GM21619 (cell line): ENCODE results near the gene ERF.
A peak's percentile ranks its signal among the peaks of the same experiment; 100 is the strongest.

ENCODE experiments used
- ATAC-seq: cut with Tn5 transposase; IDR thresholded peaks from one replicate; pipeline ENCODE4 v1.9.1; 2021; ENCODE audit not compliant: unreplicated experiment

The ERF gene

DNA sequence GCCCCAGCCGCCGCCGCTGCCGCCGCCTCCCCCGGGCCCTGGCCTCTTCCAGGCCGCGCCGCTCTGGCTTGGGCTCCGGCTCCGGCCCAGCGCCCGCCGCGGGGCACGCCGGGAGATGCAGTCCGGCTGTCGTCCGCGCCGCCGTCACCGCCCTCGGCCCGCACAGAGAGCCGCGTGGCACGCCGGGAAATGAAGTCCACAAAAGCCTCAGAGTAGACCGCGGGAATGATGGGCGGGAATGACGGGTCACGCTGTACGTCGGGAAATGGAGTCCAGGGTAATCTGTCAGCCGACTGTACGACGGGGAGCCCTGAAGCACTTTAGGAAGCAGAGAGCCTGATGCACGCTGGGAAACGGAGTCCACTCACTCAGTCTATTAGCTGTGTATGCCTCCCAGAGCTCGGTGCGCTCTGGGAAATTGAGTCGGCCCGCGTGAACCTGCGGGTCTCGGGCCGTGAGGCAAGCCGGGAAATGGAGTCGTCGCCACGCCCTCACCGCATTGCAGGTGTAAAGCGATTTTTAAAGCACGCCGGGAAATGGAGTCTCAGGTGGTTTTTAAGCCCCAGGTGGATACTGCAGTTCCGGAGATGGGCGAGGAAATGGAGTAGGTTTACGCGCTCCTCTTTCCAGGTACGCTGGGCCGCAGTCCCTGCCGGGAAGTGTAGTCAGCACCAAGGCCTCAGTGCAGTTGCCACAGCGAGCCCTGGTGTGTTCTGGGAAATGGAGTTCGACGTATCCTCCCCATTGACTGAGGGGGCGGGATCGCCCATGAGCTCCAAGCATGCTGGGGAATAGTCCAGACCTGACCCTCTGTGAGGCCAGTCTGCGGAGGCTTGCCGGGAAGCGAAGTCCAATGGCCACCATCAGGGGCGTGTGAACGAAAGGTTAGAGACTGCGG is 12.2 kb downstream of the ERF start, which contains the start of gene GSK3A:
Gene GSK3A, minus strand, starts transcription at position 91 of the 898 bp plus-strand sequence. CDS start 137 bp downstream, outside the sequence.
- peak; percentile 54 for ATAC-seq

- ATAC-seq = peak; percentile 2
Measured at GRCh38 chr19:42242069-42242511, 12.8 kb downstream of the ERF start.

DNA sequence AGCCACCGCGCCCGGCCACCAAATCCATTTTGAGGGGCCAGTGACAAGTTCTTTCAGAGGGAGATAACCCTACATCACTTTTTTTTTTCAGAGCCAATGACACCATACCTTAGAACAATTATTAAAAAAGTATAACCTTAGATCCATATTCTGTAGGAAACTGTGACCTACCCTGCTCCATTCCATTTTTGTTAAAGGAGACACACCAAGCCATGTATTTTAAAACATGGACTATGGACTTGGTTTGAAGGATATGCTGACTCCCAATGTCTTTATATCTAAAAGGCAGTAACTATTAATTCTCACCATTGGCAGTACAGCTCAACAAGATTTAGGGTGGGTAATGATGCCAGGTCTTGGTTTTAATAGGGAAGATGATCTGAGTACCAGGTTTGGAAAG is 13.6 kb downstream of the ERF start:
- ATAC-seq = no peak

DNA sequence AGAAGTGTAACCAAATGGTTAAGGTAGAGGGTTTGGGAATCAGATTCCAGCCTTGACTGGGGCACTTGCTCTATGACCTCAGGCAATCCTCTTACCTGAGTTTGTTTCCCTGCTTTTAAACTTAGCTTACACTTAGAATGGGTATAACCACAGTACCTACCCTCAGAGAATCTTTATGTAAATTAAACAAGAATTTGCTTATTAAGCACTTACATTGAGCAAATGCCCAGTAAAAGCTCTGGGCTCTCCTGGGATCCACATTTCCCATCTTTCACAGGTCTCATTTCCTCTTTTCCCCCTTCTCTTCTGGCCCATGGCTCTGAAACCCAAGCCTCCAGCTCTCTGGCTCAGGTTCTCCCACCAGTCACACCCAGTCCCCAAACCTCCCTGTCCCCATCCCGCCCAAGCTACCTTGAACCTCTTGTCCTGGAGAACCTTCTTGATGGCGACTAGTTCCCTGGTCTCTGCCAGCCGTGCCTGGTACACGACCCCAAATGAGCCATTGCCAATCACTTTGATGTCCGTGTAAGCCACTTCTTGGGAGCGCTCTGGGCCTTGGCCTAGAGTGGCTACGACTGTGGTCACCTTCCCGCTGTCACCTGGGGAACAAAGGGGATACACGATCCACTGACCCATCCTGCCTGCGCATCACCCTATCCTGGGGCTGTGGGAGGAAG is 15.2 kb downstream of the ERF start:
- no peak for ATAC-seq

GRCh38 chr19:42235181-42235580 is 19.7 kb downstream of the ERF start:
- no peak for ATAC-seq

GRCh38 chr19:42234364-42234763 is 20.6 kb downstream of the ERF start:
- ATAC-seq = no peak

GRCh38 chr19:42233678-42234292 is 21.1 kb downstream of the ERF start:
- no peak for ATAC-seq

- no peak for ATAC-seq
Measured at GRCh38 chr19:42233106-42233505, 21.8 kb downstream of the ERF start.

- ATAC-seq = no peak
Measured at GRCh38 chr19:42232435-42232834, 22.5 kb downstream of the ERF start.

DNA sequence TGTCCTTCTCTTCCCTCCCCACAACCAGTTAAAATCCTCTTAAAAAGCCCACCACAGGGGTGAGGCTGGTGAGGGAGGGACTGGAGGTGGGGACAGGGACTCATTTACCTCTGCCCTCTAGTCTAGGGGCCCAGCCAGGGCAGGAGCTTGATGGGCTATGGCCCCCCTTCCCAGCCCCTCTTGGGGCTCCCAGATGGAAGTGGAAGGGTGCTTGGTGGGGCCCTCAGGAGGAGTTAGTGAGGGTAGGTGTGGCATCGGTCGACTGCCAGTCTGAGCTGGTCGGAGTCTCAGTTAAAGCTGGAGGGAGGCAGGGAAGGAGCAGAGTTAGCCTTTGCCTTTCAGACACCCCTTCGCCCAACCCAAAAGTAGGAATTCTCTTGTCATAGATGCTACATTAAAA is 24.4 kb downstream of the ERF start:
- no peak for ATAC-seq

GRCh38 chr19:42229855-42230351 is 25.0 kb downstream of the ERF start:
- ATAC-seq = no peak

DNA sequence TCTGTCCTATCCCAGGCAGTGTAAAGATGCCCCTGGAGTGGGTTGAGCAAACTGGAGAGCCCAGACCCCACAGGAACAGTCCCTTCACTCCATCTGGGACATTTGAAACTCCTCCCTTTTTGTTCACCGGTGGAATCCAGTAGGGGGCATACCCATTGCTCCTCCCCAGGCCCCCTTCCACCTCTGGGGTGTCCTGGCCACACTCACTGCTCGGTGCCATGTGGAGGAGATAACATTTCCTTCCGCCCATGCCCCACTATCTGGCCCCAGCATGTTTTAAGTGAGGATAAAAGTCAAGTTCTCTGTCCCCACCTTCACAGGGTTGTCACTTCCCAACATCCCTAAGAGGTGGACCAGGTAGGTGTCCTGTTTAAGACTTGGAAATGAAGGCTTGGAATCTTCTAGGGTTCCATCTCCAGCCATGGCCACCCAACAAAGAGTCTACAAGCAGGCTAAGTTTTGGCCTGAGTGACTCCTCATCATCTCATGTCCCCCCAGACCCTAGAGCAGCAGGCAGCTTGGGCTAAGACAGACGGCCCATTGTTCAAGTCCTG is 25.6 kb downstream of the ERF start:
- no peak for ATAC-seq

- ATAC-seq = no peak
Measured at GRCh38 chr19:42228641-42229040, 26.3 kb downstream of the ERF start.

- no peak for ATAC-seq
Measured at GRCh38 chr19:42226886-42227285, 28.0 kb downstream of the ERF start.

GRCh38 chr19:42225718-42226292 is 29.1 kb downstream of the ERF start:
- ATAC-seq = no peak

DNA sequence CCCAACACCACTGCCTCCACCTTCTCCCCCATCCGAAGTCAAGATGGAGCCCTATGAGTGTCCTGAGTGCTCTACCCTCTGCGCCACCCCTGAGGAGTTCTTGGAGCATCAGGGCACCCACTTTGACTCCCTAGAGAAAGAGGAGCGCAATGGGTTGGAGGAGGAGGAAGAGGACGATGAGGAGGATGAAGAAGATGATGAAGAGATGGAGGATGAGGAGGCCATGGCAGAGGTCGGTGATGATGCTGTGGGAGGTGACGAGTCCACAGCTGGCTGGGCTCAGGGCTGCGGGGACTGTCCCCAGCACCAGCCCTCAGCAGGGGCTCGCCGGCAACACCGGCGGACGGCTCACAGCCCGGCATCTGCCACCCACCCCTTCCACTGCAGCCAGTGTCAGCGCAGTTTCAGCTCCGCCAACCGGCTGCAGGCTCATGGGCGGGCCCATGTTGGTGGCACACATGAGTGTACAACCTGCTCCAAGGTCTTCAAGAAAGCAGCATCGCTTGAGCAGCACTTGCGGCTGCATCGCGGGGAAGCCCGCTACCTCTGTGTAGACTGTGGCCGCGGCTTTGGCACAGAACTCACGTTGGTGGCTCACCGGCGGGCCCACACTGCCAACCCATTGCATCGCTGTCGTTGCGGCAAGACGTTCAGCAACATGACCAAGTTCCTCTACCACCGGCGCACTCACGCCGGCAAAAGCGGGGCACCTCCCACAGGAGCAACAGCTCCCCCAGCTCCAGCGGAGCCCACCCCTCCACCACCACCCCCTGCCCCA is 29.8 kb downstream of the ERF start:
- ATAC-seq = no peak

DNA sequence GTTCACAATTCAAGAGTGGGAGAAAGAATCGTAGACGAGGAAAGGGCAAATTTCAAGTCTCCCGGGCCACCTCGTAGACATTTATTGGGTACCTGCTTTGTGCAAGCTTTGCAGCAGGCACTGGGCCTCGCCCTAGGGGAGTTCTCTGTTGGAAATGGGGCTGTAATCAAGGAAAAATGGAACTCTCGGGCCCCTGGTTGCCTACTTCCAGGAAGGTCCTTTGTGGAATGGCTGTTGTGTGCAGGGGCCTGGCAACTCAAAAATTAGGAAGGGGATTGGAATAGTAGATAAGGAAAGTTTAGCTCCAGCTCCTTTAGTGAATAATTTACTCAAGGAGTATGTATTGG is 34.2 kb downstream of the ERF start:
- no peak for ATAC-seq

DNA sequence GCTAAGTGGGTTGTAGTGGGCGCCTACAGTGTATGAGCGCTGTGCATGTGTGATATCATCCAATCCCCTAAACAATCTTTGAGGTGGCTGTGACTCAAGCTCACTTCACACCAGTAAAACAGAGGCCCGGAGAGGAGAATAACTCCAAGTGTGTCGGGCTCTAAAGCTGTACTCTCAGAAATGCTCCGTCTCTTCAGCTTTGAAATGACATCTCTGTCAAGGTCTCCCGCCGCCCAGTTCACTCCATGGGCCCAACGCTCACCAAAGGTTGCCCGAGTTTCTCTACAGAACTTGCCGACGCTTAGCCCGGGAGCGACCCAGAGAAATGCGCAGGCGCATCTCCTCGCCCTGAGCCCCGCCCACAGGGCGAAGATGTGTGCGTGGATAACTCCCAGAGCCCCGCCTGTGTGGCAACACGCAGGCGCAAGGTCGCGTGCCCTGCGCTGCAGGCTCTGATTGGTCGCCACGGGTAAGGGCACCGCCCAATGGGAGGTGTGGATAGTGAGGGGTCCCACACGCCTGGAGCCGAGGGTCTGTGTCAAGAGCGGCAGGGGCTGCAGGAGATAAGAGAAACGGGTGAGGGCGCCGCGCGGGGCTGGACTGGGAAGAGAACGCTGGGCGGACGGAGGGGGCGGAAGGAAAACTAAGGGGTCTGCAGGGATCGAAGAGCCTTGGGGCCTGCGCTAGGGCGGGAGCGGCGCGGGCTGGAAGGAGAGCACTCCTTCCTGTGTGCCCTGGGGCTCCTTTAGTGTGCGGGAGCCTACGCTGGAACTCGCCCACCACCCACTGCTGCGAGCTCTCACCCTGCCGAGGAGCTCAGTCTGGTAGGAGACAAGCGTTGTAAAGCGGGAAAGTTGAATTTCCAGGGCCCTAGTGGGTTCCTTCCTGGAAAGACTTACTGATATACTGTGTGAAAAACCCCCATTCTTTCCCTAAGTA is 34.8 kb downstream of the ERF start, which contains the start of gene ZNF526:
Gene ZNF526, plus strand, starts transcription at position 501 of the 939 bp plus-strand sequence. CDS start 4,092 bp downstream, outside the sequence.
- peak; percentile 68 for ATAC-seq
